ENCODE data around the gene APH1A.
"Not testable (repeated sequence)": the region's sequence is repeated elsewhere in the genome, so short reads cannot be mapped to it uniquely, and the experiment has no call there.

Gene APH1A

DNA sequence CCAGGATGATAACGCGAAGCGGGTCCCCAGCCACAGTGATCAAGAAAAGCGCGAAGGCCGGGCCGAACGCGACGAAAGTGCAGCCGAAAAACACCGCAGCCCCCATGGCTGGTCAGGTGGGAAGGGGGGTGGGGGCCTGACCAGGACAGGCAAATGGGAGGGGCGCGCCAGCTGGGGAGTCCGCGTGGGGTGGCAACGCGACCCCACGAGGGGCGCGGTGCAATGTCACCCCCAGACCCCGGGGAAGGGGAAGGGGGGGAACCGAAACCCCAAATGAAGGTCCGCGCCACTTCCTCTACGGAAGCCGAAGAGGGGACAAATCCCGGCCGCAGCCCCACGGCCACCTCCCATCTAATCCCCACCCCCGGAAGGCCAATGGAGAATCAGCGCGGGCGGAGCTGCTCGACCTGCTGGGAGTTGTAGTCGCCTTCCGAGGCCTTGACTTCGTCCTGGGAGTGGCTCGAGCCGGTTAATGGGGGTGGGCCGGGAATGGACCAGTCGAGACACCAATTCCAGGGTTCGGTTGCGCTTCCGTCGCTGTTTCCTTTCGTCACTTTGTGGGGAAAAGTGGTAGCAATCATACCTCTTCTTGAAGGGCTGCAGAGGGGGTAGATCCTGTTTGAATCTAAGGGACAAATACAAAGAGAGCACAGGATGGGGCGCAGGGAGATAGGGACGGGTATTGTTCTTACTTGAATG, at the start of gene APH1A:
Gene APH1A, minus strand, starts transcription at position 312 of the 699 bp plus-strand sequence. Its CDS starts 206 bp downstream, at position 106.
- DNase-seq, result peak; percentile 96 to 98

DNA sequence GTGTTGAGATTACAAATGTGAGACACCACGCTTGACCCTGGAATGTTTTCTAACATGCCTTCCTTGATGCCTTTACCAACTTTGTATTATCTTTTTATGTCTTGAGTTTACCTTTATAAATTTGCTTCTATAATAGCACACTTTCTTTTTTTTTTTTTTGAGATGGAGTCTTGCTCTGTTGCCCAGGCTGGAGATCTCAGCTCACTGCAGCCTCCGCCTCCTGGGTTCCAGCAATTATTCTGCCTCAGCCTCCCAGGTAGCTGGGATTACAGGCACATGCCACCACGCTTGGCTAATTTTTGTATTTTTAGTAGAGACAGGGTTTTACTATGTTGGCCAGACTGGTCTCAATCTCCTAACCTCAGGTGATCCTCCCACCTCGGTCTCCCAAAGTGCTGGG, 45.9 kb upstream of the APH1A start:
- not testable (repeated sequence) for DNase-seq

- no peak for DNase-seq
Observed at GRCh38 chr1:150311762-150312161, 42.9 kb upstream of the APH1A start.

- peak in 1 of 2 experiments; percentile 26 for DNase-seq
Observed at GRCh38 chr1:150309758-150310508, 41.1 kb upstream of the APH1A start.

DNA sequence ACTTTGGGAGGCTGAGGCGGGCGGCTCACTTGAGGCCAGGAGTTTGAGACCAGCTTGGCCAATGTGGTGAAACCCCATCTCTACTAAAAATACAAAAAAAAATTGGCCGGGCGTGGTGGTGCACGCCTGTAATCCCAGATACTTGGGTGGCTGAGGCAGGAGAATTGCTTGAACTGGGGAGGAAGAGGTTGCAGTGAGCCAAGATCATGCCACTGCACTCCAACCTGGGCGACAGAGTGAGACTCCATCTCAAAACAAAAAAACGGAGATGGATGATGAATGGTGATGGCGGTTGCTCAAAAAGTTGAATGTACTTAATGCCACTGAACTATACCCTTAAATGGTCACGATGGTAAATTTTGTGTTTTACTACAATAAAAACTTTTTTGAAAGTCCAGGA, 39.8 kb upstream of the APH1A start:
- DNase-seq, result not testable (repeated sequence)

GRCh38 chr1:150302902-150303301, 34.1 kb upstream of the APH1A start:
- no peak for DNase-seq

- DNase-seq, result no peak
Observed at GRCh38 chr1:150302338-150302737, 33.5 kb upstream of the APH1A start.

- no peak for DNase-seq
Observed at GRCh38 chr1:150299716-150300115, 30.9 kb upstream of the APH1A start.

DNA sequence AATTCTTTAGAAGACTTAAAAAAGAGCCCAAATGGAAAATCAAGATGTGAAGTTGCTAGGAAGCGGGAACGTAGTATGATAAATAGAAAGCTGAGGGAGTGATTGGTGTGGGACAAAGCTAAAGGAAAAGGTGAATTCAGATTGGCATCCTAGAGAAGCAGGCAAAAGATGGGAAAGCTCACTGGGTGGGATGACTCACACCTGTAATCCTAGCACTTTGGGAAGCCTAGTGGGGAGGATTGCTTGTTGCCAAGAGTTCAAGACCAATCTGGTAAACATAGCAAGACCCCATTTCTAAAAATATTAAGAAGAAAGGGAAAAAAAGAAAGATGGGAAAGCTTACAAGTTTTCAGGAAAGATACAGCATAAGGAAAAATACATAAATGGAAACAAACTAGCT, 26.7 kb upstream of the APH1A start:
- no peak for DNase-seq

DNA sequence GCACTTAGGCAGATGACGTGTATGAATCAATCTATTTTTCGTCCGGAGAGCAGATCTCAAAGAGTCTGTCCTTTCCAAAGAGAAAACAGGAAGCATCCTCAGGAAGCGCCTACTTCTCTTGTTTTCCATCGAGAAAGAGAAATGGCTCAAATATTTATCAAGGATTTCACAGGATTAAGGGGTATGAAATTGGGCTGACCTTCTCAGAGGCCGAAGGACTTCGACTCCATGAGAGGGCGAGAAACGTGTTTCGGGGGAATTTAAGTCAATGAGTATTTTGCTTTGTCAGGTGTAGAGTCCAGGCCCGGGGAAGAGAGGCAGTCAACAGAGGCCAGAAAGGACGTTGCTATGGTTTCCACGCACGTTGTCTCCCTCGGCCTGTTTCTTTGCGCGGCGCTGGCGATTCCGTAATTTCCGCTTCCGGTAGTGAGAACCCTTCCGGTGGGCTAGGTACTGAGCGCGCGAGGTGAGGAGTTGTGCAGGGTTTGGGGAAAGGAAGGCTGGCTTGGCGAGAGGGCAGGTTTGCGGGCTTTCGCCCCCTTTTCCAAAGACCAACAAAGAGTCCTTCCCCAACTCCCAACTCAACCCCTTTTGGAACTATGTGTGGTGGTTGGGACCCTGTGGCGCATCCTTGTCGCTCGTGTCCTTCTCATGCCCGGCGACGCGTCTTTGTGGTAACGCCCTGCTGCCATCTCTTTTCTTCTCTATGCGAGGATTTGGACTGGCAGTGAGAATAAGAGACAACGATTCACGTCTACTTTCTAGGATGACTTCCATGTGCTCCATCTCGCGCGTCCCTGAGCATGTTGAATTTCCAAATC, 24.8 kb upstream of the APH1A start, which contains the start of gene MRPS21:
Gene MRPS21, plus strand, starts transcription at position 429 of the 821 bp plus-strand sequence. CDS start 506 bp downstream, outside the sequence.
- peak; percentile 90 to 93 for DNase-seq

GRCh38 chr1:150288822-150289221, 20.0 kb upstream of the APH1A start:
- no peak for DNase-seq

GRCh38 chr1:150288382-150288781, 19.6 kb upstream of the APH1A start:
- no peak for DNase-seq

GRCh38 chr1:150283260-150283659, 14.4 kb upstream of the APH1A start:
- no peak for DNase-seq

DNA sequence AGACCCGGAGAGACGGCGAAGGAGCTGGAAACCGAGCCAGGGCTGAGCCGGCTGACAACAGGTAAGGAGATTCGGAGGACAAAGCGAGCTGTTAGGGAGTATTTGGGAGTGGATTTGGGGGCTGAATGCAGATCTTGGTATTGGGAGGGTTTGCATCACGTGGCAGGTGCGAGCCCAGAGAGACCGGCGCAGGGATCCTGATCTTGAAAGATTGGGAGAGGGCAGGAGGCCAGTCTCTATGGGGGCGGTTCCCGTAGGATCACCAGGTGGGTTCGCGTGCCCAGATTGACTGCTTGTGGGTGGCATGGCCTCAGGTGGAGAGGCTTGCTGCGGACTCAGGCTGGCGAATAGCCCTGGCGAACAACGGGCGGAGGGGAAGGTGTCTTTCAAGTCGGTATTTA, 13.7 kb upstream of the APH1A start:
- DNase-seq, result no peak

DNA sequence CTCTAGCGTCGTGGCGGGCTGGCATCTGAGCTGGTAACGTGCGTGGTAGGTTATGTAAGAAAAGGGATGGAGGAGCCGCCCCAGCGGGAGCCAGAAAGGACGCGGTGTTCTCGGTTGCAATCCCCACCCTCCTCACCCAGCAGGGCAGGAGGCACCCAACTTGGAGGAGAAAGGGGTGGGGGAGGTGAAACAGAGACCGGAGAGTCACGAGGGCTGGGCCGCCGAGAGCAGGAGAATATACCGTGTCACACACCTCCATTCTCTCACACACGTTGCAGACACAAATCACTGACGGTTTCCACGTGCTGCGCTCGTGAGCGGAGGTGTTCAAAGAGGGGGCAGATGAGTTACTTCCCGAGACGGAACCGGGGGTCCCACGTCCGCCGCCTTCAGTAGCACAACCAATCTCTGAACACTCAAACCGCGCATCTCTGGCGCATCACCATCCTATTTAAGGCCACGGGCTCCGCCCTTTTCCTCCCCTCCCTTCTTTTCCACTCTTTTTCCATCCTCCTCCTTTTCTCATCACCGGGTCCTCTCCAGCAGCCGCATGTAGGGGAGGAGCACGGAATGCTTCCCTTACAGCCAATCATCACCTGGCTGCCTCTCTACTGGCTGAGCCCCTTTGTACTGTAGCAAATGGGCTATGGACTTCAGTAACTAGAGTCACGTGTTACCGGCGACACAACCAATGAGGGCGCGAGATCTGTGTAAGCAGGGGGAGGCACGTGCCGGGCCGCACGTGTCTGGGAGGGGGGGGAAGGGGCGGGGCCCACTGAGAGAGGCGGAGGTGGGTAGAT, 13.1 kb upstream of the APH1A start, which contains the start of gene CIART:
Gene CIART, plus strand, starts transcription at position 797 of the 800 bp plus-strand sequence. CDS start 714 bp downstream, outside the sequence.
- peak; percentile 98 to 99 for DNase-seq

DNA sequence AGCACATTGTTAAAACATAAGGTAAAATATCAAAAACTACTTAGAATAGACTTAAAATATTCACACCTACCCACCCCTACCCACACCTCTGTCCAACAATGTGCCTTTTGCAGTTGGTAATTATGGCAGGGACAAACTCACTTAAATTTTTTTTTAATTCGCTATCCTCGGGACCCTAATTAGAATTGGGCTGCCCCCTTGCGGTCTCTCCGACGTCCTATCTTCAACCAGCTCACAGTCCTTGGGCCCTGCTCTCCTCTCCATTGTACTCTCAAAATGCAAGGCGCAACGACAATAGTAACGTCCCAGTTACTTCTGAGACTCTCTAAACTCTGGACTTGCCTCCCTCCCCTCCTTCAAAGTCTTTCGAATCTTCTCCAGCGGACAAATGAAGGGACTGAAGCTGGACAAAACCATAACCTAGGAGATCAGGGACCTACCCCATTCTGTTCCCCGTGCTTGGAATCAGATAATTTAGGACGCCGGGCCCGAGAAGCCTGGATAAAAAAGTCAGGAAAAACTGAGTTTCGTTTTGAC, 12.5 kb upstream of the APH1A start:
- DNase-seq, result peak; percentile 67 to 79

DNA sequence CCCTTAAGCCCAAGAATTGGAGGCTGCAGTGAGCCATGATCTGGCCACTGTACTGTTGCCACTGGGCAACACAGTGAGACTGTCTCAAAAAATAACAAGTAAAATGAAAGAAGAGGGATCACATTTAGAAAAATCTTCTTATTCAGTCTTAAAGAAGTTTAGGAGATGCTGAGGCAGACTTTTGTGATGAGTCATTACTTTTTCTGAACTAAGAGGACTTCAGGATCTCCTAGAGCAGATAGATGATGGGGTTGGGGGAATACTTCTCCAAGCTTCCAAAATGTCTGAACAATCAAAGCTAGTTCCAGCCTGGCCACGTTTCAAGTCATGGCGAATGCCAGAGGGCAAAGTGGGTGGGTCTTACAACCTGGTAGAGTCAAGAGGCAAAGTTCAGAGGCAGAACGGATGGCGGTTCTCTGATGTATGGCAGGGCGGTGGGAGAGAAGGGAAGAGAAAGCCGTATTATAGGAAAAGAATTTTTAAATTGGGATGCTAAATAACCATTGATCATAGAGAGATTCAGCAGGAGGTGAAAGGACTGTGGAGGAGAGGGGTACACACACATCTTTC, 11.4 kb upstream of the APH1A start:
- DNase-seq, result no peak

DNA sequence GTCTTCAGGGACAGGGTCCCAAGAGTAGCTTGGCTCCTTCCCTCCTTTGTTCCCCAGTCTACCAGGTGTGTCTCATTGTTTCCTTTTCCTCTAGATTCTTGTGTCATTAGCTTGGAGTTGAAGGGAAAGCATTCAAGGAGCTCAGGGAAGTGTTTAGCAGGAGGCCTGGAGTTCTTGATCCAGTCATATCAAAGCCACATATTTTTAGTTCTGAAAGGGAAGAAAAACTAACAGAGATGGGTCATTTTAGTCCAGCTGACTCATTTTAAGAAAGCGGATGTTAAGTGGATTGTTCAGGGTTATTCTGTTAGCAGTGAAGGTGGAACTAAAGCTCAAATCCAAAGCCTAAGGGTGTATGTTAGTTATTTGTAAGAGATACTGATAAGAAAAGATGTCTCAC, 4.5 kb upstream of the APH1A start:
- no peak for DNase-seq

GRCh38 chr1:150271291-150271959, 2.6 kb upstream of the APH1A start:
- DNase-seq, result no peak

GRCh38 chr1:150269451-150269850, 635 bp upstream of the APH1A start:
- DNase-seq, result no peak

- no peak for DNase-seq
Observed at GRCh38 chr1:150268340-150268704, 494 bp downstream of the APH1A start.
